ENCODE measurements around the gene PCDH9.

The PCDH9 gene

GRCh38 chr13:67225252-67226159, 4.6 kb downstream of the PCDH9 start:
- DNase-seq: no peak

DNA sequence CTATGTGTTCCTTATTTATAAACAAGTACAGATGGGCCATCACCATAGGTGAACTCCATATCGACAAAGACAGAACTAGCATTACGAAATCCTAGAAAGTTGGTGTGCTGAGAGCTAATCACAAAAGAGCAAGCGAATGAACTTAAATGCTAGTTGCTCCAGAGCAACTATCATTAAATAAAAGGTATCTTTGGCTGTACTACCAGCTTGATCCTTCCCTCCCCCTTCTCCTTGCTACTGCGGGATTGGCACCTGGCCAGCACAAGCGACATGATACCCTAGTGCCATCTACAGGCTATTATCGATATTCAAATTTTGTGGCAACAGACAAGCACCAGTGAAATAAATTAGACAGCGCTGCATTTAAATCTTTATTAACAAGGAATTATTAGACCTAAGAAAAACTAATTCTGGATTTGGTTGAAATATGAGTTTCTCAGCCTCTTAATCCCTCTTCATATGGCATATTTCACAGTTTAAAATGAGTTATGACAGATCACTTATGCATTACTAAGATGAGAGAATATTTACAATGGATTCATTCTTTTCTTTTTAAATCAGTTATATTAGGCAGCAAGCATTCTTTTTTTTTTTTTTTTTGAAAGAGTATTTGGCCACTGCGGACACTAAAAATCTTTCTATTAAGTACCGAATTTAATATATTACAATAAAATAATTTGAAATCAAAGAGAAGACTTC, 5.8 kb downstream of the PCDH9 start:
- DNase-seq: peak; percentile 81

DNA sequence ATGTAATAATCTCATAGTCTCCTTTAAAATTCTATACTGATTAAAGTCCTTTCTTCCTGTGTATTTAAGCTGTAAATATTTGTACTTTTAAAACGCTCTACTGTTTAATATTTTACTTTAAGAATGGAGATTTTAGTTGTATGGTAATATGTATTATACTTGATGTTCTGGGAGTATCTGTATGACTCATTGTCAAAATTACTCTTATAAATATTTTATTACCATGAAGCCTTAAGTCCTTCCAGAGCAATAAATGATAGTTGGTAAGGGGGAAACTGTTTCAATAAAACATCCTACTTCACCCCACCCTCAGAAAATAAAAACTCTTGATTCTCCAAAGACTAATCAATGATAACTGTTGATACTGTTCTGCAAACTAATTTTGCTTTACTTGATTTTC, 6.4 kb downstream of the PCDH9 start:
- no peak for DNase-seq

DNA sequence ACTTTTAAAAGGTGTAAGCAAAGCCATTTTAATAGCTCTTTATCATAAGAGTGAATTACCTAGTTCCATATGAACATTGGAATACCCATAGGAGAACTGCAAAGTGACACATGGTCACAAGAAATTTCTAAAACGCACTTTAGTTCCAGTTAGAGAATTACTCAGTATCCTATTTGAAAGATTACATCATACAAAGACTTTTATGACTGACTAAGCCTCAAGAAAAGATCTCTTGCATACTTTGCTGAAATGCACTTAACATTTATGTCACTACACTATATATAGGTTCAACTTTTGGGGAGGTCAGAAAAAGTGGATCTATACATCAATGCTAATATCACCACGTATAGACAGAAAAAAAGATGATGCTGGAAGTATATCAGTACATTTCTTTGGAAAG, 7.1 kb downstream of the PCDH9 start:
- no peak for DNase-seq

DNA sequence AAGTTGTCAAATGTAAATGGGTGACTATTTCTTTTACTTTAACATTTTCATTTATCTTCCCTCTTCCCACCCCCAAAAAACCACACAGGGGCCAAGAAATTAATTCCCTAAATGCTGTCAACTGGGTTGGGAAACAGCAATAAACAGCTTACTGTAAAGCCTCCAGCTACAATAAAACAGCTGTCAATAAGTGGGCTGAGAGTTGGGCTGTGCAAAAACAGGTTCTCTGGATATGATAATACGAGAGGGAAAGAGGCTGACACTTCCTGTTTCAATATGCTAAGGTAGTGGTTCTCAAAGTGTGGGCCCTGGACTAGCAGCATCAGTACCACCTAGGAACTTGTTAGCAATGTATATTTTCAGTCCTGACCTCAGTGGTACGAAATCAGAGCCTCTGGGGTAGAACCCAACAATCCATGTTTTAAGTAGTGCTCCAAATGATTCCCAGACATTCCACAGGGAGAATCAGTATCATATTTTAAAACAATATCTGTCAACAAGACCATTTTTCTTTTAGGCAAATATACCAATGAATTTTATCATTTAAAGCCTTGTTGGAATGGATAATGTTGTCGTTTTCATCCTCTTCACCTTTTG, 8.4 kb downstream of the PCDH9 start:
- no peak for DNase-seq

GRCh38 chr13:67219113-67219512, 11.0 kb downstream of the PCDH9 start:
- no peak for DNase-seq

DNA sequence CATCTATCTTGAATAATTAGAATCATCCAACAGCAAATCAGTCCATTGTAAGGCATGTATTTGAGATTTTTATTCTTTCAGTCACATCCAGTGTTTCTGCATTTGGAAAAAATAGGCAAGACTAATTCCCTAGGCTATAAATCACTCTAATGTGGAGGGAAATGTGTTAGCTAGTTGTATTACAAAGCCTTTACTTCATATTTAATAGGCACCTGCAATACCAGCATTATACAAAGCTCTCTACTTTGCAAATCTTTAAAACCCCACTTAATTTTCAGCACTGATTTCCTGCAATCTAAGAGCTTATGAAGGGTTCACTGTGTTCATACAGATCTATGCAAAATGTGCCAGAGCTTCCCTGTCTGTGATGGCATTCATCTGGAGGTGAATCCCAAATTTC, 12.3 kb downstream of the PCDH9 start:
- DNase-seq: no peak

DNA sequence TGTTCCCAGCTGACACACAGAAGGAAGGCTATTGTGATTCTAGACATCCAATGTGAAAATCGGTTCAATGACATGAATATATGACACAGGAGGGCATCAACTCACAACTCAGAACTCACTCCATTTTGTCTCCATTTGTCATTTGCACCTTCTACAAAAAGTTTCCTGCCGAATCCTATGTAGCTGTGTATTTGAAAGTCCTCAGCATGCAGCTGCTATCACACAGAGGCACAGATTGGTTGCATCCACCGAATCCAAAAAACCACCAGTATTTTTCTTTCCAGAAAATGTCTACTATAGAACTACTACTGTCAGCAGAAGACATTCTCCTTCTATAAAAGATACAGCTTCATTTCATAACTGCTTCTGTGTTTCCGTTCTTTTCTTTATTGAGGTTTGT, 13.3 kb downstream of the PCDH9 start:
- no peak for DNase-seq

DNA sequence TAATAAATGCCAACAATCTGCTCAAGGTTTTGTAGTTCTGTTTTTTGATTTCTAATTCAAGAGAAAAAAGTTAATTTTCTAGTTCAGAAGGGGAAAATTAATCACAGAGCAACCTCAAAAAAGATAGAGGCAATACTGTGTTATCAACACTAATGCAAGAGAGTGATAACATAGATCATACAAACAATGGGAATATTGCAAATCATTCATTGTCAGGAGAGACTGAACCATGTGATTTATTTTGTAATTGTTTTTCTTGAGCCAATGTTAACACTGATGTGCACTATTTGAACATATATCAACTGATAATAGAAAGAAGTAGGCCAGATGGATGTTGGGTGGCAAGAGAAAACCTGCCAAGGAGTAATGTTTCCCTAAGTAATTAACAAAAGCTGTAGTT, 19.9 kb downstream of the PCDH9 start:
- no peak for DNase-seq

GRCh38 chr13:67208552-67208951, 21.6 kb downstream of the PCDH9 start:
- no peak for DNase-seq

DNA sequence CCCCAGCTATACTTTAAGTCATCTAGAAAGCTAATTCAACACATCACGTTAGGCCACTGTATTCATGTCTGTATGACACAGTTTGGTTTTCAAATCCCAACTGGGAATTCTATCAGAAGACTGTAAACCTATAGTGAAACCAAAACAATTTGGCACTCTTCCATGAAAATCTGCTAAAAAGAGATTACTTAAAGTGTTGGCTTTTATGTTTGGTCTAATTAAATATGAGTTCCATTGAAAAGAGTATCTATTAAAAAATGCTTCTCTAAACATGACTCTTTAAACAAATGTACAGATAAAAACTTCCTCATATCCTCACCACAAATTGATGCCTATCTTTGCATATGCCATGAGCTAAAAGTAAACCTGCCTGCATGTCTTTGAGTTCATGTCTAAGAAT, 25.4 kb downstream of the PCDH9 start:
- DNase-seq: peak; percentile 57

DNA sequence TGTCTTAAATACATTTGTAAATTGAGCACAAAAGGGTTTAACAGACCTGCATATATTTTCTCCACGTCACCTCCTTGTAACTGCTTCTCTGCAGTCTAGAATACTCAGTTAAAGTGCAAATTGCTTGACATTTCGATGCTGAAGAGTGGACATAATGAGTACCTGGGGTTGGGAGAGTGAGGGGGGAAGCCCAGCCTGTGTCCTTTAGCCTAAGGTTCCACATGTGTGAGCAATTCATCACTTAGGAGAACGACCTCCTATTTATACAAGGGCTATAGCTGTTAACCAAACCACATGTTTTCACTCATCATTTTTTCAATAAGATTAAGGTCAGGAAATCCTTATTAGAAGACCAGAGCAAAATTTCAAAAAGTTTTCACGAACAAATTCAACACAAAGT, 29.5 kb downstream of the PCDH9 start:
- no peak for DNase-seq

DNA sequence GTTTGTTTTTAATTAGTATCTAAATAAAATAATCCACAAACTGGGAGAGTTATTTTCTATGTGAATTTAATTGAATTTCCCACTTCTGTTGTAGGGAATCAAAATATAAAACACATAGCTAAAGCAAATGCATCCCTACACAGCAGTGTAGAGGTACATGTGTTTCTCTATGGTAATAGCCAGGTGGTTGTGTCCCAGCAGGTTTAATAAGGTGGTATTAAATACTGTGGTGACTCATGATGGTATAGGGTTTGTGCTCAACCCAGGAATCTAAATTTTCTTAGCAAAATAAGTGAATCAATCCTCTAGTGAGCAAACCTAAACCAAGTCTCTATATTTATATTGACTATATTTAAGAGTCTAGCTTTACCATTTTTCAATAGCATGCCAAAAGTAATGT, 30.0 kb downstream of the PCDH9 start:
- no peak for DNase-seq

DNA sequence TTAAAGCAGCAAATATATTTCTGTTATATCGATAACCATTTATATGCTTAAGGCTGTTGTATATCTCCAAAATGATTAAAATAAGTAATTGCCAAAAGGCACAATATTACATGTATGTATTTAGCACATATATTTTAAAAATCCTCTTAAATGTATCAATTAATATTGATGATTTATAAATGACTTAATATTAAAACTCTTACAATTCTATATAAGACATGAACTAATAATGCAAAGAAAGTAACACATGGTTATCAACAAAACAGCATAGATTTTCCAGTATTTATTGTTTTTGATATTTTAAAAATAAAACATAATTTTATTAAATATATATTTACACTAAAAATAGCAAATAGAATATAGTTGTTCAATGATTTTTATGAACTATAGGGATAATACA, 32.4 kb downstream of the PCDH9 start:
- DNase-seq: no peak

- no peak for DNase-seq
Measured at GRCh38 chr13:67193979-67194378, 36.2 kb downstream of the PCDH9 start.

- DNase-seq: no peak
Measured at GRCh38 chr13:67192751-67193150, 37.4 kb downstream of the PCDH9 start.

DNA sequence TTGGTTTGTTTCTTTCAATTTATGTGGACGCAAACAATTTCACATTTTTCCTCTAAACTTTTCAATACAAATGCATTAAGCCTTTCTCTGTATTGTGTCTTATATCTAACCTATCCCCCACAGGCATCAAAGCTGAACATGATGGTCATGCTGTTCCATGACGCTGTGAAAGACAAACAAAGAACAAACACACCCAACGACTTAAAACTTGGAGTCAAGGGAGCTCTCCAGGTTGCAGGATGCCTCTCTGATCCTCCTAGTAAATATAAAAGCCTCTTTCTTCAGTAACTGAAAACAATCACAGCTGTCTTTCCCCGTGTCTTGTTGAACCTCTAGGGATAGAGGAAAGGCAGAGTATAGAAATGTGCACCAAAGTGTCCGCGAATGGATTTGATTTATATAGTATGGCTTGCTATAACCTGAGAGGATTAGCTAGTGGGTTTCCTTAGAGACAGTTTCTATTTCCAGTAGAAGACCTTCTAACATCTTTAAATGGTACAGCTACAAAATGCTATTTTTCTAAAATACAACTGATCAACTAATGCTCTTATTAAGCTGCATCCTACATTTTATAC, 43.1 kb downstream of the PCDH9 start:
- no peak for DNase-seq

DNA sequence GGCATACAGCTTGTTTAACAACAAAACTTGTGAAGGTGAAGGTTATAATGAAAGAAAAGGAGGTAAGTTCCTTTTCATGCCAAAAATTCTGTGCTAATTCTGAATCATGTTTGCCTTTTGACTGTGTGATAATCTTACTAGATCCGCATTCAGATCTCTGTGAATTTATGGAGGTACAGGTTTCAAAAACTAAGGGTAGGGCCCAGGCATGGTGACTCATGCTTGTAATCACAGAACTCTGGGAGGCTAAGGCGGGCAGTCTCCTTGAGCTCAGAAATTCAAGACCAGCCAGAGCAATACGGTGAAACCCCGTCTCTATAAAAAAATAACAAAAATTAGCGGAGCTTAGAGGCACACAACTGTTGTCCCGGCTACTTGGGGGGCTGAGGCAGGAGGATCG, 45.9 kb downstream of the PCDH9 start:
- no peak for DNase-seq

DNA sequence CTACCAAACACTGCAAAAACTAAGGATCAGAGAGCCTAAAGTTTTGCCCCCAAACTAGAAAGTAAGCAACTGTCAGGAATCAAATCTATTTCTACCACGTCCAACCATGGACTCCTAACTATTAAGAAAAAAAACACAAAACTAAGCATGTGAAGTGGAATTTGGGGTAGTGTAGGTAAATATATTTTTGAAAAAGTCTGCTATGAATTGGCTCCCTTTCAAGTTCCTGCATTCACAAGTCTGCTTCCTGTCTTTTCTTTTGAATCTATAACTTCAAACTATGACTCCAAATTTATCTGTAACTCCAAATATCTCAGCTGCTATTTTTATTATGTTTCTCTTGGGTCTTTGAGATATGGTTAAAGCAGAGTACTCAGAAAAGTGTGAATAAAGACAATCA, 47.0 kb downstream of the PCDH9 start:
- no peak for DNase-seq

GRCh38 chr13:67175836-67176459, 54.2 kb downstream of the PCDH9 start:
- DNase-seq: no peak

DNA sequence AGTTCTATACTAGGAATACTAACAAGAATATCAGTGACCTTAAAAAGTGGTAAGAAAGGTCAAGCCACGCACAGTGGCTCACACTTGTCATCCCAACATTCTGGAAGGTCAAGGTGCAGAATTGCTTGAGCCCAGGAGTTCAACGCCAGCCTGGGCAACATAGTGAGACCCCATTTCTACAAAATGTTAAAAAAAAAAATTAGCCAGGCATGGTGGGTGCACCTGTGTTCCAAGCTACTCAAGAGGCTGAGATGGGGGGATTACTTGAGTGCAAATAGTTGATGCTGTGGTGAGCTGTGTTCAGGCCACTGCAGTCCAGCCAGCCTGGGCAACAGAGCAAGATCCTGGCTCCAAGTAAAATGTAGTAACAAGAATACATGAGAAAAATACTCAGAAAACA, 61.8 kb downstream of the PCDH9 start:
- DNase-seq: no peak

DNA sequence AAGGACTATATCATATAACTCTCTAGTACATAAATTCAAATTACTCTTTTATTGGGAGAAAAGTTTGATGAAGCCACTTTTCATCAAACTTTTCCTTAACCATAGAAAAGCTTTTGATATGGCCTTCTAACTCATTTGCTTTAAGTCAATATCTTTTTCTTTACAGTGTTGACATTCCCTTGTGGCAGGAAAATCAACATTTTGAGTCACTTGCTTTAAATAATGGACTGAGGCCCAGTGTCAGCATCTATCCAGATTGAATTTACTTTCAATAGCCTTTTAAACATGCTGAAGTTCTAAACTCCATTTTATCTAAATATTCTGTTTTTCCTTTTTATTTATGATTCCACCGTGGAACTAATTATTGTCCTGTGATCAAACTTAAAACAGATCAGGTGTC, 62.7 kb downstream of the PCDH9 start:
- no peak for DNase-seq

- DNase-seq: no peak
Measured at GRCh38 chr13:67161176-67161575, 69.0 kb downstream of the PCDH9 start.

Data from NCI-H2171 (cell line).